NCI-H446 treated with DMSO at 0.1 percent for 48 hours (cell line): ENCODE measurements around the gene SLC25A45.

Experiments
- DNase-seq: peaks from one replicate; lab custom pipeline; 2025; lab: John Stamatoyannopoulos, UW

Gene SLC25A45

DNA sequence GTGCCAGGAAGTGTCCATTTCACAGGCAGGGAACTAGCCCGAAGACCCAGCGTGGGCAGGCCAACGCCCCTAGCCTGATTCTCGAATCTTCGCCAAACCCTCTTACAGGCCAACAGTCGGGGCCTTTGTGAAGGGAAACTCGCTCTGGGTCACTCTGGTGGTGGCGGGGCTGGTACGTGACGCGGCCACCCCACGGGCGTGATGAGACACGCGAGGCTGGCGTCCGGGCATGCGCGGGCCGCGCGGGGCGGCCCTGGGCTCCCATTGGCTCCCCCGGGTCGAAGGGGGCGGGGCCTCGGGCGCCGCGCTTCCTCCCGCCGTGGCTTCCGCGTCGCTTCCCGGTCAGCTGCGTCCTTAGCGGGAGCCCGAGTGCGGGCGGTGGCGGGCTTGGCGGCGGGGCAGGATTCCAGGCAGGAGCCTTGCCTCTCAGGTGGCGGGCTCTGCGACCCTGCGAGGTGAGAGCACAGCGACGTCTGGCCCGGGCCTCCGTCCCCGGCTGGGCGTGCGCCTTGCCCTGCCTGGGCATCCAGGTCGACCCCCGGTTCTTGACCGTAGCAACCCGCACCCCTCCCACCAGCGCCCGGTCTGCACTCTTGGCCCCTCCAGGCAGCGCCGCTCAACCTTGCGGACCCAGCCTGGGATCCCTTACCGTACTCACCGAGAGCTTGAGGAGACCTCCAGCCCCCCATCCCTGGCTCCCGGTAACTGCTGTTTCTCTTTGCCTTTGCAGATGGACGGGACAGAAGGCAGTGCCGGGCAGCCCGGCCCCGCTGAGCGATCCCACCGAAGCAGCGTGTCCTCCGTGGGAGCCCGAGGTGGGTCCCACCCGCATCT is 4.1 kb upstream of the SLC25A45 start, which contains the start of gene FRMD8:
FRMD8 (plus strand) TSS at position 331 of the 834 bp plus-strand sequence; CDS start at position 731, 400 bp downstream.
- DNase-seq = peak; percentile 51

DNA sequence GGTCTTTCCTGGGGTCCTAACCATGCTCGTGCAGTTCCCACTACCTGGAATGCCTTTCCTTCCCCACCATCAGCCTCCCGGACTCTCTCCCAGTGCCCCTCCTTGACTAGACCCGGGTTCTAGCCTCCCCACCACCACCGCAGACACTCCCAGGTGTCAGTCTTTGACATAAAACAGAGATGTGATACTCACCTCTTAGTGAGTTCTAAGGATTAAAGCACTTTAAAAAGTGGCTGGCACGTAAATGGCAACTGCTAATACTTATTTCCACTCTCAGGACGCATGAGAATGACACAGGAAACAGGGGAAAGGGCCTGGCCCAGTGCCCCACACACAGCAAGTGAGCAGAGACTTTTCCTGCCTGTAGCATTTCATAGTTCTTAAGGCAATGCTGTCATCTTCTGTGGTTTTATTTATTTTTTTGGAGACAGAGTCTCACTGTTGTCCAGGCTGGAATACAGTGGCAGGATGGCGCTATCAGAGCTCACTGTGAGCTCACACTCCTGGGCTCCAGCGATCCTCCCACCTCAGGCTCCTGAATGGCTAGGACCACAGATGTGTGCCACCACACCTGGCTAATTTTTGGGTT is 1.9 kb upstream of the SLC25A45 start:
- DNase-seq = no peak

DNA sequence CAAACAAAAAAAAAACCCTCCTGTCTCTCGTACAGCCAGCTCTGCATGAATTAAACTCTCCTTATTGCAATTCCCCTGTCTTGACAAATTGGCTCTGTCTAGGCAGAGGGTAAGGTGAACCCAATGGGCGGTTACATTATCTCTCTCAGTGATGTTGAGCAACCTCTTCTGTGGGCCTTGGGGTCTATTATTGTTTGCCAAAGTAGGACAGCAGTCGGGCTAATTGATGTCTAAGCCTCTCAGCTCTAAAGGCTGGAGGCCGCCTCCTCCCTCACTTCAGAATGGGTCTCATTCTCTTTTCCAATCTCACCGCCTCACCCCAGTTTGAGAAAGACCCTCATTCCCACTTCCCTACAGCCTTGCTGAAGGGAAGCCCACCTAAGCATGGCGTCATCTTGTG is 1.3 kb upstream of the SLC25A45 start:
- no peak for DNase-seq

DNA sequence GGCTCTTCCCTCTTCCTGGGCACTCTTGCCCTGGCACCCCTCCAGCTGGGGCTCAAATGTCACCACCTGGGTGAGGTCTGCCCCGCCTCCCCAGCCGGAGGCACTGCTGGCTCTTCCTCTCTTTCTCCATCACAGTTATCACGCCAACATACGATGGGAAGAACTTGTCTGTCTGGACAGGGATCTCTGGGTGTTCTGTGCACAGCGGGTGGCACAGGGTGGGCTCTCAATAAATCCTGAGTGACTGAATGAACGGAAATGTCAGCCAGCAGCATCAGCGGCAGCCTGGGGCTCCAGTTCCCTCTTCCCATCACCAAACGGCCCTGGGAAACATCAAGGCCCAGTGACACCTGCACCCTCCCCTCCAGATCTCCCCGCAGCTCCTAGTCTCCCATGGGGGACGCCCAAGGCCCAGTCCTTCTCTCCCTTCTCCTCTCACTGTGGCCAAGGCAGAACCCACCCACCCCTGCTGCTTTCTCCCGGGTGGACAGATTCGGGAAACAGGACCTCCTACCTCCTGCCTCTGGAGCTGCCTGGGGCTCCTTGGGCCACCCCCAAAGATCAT is 440 bp upstream of the SLC25A45 start:
- DNase-seq = no peak

DNA sequence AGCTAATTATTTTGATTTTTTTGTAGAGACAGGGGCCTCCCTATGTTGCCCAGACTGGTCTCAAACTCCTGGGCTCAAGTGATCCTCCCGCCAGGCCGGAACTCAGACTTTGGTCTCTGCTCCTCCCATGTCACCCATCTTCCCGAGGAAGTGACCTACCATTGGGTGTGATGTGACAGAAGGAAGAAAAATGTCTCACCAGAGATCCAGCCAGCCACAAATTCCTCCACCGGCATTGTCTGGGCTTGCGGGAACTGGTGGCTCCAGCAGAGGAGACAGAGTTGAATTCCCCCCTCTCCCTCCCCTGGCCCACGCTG is 772 bp downstream of the SLC25A45 start:
- DNase-seq = no peak

DNA sequence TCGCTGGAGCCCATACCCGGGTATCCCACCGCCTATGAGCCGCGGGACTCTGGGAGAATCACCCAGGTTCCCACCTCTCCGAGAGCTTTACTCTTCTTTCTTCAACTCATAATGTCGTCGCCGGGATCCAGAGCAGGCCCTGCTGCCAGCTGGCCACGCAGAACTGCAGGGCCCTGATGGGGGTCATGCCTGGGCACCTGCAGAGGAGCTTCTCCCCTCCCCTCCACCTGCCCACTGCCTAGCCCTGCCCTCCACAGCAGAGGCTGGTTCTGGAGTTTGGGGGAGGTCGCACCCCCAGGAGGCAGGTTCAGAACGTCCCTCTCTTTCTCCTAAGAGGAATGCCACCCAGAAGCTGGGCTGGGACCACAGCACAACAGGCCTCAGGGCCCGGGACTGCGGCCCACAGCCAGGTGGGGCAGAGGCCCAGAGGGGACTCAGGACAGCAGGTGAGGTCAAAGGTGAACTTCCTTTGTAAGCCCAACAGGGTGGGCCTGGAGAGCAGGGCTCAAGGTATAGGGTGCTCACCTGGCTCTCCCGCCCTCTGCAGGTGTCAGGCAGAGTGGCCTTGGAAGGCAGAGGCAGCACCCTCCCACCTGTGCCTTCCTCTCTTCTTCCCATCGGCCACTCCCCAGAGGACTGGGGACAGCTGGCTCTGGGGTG is 1.9 kb downstream of the SLC25A45 start:
- no peak for DNase-seq

DNA sequence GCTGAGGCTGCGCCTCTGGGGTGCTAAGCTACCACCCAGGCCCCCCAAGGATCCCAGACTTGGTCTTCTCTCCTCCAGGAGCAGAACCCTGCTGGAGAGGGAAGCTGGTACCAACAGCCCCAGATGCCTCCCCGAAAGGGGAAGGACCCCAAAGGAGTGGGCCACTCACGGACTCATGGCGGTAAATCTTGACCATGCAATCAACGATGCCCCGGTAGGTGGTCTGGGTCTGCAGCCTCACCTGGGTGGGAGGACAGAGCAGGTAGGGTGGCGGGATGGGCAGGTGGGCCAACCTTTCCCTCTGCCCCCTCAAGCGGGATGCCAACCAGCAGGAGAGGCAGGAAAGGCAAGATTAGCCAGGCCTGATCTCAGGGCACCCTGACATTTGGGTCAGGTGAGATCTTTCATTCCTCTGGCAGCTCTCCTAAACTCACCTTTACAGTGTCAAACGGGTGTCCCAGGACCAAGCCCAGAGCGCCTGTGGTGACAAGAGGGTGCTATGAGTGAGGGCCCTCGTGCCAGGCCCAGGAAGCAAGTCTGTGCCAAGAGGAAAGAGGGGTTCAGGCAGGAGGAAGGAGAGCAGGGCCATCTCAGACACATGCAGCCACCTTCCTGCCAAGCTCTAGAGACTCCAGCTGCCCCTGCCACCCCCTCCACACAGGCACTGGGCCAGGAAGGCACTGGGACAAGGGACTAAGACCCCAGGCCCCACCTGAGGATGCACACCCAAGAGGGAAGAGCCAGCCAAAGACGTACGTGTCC is 2.6 kb downstream of the SLC25A45 start:
- no peak for DNase-seq

DNA sequence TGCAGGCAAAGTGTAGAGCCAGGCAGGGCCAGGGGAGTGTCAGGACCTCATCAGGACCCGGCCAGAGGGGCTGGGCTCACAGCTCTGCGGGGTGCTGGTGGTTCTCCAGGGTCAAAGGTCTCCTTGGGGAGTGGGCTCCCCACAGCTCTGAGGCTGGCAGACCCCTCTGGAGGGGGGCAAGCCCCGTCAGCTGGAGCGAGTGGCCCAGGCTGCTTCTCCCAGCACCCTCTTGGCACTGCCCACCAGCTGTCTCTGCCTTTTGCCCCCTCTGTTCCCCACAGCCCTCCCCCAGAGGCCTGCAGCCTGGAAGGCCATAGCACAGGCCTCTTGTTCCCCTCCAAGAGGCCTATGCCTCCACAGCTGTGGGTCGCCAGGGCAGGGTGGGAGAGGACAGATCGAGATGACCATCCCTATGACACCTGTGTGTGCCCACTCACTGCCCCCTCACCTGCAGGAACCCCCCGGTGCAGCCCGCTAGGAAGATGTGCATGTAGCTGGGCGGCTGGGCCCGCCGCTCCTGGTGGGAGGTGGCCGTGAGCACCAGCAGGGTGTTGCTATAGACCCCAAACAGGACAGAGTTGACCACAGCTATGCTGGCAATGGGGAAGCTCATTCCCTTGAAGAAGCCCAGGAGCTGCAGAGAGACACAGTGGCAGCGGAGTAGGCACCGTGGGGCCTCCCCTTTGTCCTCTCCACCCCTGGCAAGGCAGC is 3.4 kb downstream of the SLC25A45 start:
- no peak for DNase-seq

DNA sequence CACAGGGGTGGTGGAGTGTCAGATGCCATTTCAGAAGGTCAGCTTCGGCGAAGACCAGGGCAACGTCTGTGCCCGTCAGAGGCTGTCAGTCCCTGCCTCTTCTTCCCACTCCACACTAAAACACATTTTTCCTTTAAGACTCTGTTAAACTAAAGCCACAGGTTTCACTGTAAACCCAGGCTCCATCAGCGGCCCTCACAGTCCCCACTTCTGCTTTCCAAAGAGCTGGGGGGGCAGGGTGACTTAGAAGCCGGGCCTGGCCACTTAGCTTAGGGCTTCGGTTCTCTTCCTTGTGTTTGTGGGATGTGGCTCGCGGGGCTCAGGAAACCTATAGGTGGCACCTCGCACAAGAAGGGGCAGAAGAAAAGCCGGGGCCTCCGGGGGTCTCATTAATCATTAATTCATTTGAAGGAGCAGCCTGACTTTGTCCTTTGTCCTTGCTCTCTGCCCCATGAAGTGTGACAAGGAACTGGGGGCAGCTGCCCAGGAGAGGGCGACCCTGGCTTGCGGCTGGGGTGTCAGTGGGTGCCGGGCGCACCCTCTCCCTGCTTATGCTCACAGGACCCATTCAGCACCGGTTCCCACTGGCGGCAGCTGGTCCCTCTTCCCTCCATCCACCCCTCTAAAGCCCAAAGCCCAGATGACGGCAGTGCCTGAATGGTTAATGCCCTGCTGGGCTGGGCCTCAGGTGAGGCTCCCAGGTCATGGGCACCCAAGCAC is 4.1 kb downstream of the SLC25A45 start:
- no peak for DNase-seq

DNA sequence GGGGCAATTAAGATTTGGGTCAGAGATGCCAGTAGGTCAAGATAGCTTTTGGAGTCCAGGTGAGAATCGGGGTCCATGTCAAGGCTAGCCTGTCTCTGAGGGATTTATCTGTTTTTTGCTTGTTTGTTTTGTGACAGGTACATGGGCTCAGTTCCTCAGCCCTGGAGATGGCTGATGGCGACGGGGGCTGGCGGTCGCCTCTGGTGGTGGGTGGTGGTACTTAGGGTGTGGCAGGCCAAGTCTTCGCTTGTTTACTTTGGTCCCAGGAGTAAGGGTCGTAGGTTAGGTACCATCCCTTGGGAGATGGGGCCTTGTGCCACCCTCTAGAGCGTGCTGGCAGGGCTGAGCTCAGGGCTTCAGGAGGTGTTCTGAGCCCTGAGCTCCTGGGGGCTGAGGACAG is 4.7 kb downstream of the SLC25A45 start:
- DNase-seq = no peak

DNA sequence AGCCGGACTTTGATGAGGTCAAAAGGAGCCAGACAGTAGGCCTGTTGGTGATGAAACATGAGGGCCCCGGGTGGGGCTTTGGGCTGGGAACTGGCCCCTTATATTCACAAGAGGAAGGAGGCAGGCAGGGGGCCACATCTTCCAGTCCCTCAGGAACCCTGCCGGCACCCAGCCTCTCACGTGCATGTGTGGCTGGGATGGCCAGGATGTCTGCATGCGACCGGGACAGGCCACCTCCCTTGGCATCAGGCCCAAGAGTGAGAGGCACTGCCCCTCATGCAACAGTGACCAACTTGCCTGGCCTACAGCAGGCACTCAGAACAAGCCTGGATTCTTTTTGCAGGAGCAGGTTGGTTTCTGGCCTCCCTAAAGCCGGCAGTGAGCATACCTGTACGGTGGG is 5.4 kb downstream of the SLC25A45 start:
- DNase-seq = no peak

DNA sequence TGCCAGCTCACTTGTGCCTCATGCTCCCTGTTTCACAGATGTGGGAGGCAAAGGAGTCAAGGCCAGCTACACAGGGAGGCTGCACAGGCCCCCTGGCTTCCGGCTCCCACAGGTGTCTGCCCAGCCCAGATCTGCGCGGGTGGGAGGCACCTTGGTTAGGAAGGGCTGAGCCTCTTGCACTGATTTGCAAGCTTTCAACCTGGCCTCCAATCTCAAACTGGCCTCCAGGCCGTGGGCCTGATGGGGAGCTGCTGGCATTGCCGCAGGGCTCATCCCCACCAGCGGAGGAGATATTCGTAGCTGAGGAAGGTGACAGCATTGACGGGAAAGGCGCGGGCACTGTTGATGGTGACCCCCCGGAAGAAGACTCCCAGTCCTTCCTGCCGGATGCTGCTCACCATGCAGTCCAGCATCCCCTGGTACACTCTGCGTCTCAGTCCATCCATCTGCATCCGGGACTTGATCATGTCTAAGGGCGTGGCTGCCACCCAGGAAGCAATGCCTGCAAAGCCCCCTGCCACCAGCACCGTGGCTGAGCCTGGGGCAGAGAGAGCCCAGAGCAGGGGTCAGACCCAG is 6.2 kb downstream of the SLC25A45 start:
- DNase-seq = no peak

DNA sequence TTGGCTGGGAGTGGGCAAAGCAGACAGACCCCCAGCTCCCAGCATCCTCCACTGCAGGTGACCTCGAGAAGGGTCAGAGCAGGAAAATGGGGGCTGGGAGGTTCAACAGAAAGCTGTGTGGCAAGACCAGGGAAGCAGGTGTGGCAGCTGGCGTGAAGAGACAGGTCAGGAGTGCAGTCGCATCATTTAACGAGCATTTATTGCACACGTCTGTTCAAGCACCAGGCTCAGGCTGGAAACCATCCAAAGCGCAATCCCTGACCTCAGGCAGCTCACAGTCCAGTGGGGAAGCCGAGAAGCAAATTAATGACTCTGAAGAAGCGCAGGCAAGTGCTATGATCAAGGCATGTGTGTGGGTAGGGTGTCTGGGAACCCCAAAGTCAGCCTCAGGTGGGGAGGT is 7.4 kb downstream of the SLC25A45 start:
- DNase-seq = no peak

DNA sequence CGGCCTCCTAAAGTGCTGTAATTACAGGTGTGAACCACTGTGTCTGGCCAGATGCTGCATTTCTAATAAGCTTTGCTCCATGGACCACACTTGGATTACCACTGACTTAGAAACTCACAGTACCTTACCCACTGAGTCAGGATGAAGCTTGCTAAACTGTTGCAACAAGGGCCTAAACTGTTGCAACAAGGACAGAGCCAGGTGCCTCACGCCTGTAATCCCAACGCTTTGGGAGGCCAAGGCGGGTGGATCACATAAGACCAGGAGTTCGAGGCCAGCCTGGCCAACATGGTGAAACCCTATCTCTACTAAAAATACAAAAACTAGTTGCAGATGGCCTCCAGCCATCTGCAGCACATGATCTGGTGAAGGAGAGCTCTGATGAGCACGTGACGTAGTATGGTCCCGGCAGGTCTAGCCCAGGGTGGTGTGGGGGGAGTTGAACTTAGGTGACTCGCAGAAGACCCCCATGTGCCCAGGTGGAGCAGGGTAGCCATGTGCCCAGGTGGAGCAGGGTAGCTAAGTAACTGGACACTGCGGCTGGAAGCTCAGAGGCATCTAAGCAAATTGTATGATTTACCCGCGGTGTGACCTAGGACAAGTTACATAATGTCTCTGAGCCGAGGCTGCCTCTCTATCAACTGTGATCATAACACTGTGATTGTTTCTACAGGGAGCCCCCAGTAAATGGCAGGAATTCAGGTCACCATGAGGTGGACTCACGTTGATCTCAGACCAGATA is 8.4 kb downstream of the SLC25A45 start:
- DNase-seq = no peak

DNA sequence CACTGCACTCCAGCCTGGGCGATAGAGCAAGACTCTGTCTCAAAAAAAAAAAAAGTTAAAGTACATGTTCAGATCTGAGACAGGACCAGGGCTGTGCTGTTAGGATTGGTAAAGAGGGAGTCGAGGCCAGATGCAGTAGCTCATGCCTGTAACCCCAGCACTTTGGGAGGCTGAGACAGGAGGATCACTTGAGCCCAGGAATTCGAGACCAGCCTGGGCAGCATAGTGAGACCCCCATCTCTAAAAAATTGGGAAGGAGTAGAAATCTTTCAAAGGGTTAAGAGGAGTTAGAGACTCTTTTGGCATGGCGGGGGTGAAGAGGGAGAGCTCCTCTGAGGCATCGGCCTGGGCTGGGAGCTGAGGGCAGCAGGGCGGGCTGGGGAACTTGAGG is 11.8 kb downstream of the SLC25A45 start:
- no peak for DNase-seq

DNA sequence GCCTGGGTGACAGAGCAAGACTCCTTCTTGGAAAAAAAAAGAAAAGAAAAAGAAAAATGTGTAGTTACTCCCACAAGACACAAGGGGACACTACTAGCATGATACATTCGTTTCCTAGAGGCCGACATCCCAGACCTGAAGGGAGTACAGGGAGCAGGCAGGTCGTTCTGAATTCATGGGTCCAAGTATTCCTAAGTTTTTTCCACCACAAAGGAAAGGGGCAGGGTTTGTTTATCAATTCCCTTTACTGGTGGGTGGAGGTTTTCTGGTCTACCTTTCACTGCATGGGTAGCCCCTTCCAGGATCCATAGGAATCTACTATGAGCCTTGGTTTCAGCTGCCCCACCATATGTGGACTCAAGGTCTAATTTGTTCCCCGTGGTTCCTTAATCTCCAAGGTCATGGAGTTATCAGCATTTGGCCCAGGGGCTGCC is 16.1 kb downstream of the SLC25A45 start:
- peak; percentile 74 for DNase-seq

DNA sequence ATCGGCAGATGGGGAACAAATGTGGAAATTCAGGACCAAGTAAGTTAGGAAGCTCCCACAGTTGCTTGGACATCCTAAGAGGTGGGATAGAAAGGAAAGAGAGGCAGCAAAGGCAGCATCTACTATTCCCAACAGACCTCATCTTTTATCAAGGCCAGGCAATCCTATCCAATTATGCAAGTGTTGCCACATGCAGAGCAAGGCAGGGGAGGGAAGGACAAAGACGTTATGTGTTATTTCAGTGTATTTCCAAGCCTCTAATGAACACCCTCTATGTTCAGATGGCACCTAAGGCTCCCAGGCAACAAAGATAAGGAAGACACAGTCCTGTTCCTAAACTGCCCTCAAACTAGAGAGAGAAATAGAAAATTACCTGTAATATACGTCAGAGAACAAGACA is 18.7 kb downstream of the SLC25A45 start:
- no peak for DNase-seq

DNA sequence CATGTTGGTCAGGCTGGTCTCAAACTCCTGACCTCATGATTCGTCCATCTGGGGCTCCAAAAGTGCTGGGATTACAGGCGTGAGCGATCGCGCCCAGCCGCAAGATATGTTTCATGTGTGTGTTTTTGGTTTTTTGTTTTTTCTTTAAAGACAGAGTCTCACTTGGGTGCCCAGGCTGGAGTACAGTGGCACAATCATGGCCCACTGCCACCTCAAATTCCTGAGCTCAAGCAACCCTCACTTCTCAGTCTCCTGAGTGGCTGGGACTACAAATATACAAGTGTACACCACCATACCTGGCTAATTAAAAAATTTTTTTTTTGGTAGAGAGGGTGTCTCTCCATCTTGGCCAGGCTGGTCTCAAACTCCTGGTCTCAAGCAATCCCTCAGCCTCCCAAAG is 19.5 kb downstream of the SLC25A45 start:
- no peak for DNase-seq

DNA sequence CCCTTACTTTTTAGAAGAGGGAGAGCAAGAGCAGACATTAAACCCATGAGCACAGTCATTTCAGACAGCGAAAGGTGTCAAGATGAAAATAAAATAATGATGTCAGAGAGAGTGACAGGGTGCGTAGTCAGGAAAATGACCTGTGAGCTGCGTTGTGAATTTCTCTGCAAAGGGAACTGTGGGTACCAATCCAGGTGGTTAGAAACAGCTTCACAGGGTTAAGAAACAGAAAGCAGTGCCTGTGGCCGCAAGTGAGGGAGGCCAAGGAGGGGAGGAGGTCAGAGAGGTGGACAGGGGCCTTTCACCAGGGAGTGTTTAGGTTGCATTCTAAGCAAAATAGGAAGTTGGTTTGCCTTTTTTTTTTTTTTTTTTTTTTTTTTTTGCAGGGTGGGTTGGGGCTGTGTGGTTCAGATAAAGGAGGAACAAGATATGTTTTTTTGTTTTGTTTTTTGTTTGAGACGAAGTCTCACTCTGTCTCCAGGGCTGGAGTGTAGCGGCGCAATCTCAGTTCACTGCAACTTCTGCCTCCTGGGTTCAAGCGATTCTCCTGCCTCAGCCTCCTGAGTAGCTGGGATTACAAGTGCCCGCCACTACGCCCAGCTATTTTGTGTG is 20.0 kb downstream of the SLC25A45 start:
- DNase-seq = no peak
